ENCODE results near the gene ZNF439. TPM values are rescaled to one million over a fixed set of nuclear protein-coding genes. Genes with fewer than 3 reads are reported as not detected.

The ZNF439 gene
- total and polyA plus RNA-seq, 2 of the 13 experiments (the other 11 are each of a cell fraction or from before 2014, with no cell fraction given): 2.9 to 4.9 TPM

GRCh38 chr19:11848594-11849469 is at the start of gene ZNF439 (continued):
- TF ChIP-seq, protein P1, sequence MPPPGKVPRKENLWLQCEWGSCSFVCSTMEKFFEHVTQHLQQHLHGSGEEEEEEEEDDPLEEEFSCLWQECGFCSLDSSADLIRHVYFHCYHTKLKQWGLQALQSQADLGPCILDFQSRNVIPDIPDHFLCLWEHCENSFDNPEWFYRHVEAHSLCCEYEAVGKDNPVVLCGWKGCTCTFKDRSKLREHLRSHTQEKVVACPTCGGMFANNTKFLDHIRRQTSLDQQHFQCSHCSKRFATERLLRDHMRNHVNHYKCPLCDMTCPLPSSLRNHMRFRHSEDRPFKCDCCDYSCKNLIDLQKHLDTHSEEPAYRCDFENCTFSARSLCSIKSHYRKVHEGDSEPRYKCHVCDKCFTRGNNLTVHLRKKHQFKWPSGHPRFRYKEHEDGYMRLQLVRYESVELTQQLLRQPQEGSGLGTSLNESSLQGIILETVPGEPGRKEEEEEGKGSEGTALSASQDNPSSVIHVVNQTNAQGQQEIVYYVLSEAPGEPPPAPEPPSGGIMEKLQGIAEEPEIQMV (CRISPR knock-in tag; IDR thresholded peaks at IDR 0.05; ENCODE audit: low read depth): no peak
- TF ChIP-seq TFE3 (CRISPR knock-in tag; IDR thresholded peaks at IDR 0.05) (no peak), ZNF317 (CRISPR knock-in tag; IDR thresholded peaks at IDR 0.05) (no peak), MAFG (CRISPR knock-in tag; IDR thresholded peaks at IDR 0.05) (no peak), KDM4B (CRISPR knock-in tag; IDR thresholded peaks at IDR 0.05) (no peak), NR1H2 (CRISPR knock-in tag; IDR thresholded peaks at IDR 0.05; ENCODE audit: borderline replicate concordance, low read depth) (no peak), ZSCAN22 (CRISPR knock-in tag; IDR thresholded peaks at IDR 0.05) (no peak), ZSCAN9 (CRISPR knock-in tag; IDR thresholded peaks at IDR 0.05; ENCODE audit: borderline replicate concordance) (no peak), RARA (CRISPR knock-in tag; IDR thresholded peaks at IDR 0.05) (no peak), HIVEP1 (CRISPR knock-in tag; IDR thresholded peaks at IDR 0.05) (no peak), ZBTB14 (CRISPR knock-in tag; IDR thresholded peaks at IDR 0.05) (no peak), SP4 (CRISPR knock-in tag; IDR thresholded peaks at IDR 0.05) (peak; percentile 73; the same call in 1 of the 2 replicates), ATF7-NPFF (CRISPR knock-in tag; IDR thresholded peaks at IDR 0.05; ENCODE audit: low read depth) (peak; percentile 79; the same call in 1 of the 2 replicates), TFDP2 (CRISPR knock-in tag; IDR thresholded peaks at IDR 0.05) (no peak), FUBP1 (CRISPR knock-in tag; IDR thresholded peaks at IDR 0.05; ENCODE audit: borderline replicate concordance) (no peak), ZNF235 (CRISPR knock-in tag; IDR thresholded peaks at IDR 0.05; ENCODE audit: borderline replicate concordance) (no peak), NFKB2 (CRISPR knock-in tag; IDR thresholded peaks at IDR 0.05; ENCODE audit: borderline replicate concordance) (peak; percentile 34; the same call in 1 of the 2 replicates), ZFP62 (CRISPR knock-in tag; IDR thresholded peaks at IDR 0.05) (no peak), ZBTB7B (CRISPR knock-in tag; IDR thresholded peaks at IDR 0.05) (0 out of 2 replicates have a peak, but pooled peaks have one; percentile 47), SETDB1 (CRISPR knock-in tag; IDR thresholded peaks at IDR 0.05; ENCODE audit: borderline replicate concordance) (no peak)
- TF ChIP-seq, protein P2, sequence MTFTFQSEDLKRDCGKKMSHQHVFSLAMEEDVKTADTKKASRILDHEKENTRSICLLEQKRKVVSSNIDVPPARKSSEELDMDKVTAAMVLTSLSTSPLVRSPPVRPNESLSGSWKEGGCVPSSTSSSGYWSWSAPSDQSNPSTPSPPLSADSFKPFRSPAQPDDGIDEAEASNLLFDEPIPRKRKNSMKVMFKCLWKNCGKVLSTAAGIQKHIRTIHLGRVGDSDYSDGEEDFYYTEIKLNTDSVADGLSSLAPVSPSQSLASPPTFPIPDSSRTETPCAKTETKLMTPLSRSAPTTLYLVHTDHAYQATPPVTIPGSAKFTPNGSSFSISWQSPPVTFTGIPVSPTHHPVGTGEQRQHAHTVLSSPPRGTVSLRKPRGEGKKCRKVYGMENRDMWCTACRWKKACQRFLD (CRISPR knock-in tag; IDR thresholded peaks at IDR 0.05; ENCODE audit: borderline replicate concordance): no peak
